Anterior cingulate cortex (tissue), 58 donors: ENCODE data around the gene SYTL3.
A peak's percentile ranks its signal among the peaks of the same experiment; 100 is the strongest.
"Not testable (repeated sequence)": the region's sequence is repeated elsewhere in the genome, so short reads cannot be mapped to it uniquely, and the experiment has no call there.

ENCODE experiments used
- DNase-seq, 58 donors: peaks; one replicate each; lab custom pipeline; 2025; lab: John Stamatoyannopoulos, UW

Gene SYTL3

DNA sequence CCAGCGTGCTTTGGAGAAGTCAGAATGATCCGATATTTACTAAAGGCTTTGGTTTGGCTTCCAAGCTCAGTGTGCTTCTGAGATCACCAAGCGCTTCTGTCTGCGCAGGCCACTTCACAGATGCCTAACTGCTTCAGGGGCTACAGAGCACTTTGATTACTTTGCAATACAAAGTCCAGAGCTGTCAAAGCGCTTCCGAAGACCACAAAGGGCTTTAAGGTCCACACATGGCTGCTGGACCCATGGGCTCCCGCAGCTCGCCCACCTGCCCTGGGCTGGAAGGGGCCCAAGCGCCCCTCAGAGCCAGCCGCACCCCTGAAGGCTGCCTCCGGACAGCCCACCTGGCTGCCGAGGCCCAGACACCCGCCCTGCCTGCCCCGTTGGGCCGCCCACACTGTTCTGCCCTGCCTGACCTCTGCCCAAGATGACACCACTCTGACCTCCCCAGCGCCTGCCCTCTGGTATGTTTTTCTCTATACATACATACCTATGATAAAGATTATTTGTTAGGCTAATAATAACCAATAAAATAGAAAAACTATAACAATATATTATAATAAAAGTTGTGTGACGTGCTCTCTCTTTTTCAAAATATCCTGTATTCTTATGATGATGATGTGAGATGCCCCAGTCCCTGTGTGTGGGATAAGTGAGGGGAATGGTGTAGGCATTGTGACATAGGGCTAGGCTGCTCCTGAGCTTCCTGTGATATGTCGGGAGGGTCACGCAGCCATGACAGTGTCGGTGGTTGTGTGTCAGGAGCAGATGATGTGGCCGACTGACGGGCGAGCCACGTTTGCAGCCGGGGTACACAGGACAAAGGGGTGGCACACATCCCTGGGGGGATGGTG, 27.9 kb upstream of the SYTL3 start:
- DNase-seq = no peak

DNA sequence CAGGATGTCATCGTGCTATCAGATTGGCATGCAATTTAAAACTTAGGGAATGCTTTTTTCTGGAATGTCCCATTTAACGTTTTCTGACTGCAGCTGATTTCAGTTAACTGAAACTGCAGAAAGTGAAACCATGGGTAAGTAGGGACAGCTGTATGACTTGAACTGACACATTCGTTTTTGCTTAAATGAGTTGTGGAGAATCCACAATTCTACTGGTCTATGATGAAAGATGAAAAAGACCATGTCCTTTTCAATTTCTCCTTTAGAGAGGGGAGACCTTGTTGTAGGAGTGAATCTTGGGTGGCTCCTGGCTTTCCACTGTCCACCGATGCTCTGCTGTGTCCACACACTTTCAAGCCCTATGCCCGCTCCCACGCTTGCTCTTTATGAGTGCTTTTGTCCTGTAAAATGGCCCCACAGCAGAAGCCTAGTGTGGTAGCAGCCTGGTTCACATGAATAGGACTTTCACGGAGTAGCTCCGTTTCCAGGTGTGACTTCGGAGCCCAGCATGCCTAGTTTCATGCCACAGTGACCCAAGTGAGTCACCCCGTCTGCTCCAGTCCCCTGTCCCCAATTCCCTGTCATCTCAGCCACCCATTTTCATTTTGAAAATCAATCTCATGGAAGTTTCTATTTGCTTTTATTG, 27.2 kb upstream of the SYTL3 start:
- no peak for DNase-seq

DNA sequence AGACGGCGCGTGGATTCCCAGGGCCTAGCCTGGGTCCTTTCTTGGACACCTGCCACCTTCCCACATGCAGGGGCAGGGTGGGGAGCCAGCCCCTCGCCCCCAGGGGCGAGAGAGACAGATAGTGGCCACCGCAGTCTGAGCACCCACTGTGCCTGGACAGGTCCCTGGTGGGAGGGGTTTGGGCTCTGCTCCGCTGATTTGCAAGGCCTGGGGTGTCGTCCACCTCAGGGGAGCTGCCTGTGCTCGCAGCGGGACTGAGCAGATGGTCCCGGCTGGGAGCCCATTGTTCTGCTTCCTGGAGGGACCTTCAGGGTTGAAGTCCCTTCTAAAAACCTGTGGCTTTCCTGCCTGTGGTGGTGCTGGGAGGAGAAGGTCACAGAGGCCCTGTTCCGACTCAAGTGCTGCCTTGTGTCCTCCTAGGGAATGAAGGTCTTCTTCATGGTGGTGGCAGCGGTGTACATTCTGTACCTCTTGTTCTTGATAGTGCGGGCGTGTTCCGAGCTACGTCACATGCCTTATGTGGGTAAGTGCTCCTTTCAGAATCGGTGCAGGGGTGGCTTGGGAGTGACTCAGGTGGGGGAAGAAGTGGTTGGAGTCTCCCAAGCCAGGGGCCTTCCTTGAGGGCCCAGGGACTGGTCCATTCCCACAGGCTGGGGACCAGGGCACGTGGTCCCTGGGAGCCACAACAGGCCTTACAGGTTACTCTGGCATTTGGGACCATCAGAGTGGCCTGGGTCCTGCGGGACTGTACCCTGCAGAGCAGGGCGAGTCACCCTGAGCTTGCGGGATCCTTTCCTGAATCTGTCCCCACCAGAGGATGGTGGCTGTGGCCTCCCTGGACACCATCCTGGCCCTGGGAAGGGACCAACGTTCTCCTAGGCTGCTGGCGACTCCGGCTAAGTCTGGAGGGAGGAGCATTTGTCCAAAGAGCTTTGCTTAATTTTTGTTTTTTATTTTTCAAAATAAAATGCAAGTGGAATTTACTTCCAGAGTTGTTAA, 24.9 kb upstream of the SYTL3 start:
- DNase-seq = peak in 1 of 58 donors; percentile 29

DNA sequence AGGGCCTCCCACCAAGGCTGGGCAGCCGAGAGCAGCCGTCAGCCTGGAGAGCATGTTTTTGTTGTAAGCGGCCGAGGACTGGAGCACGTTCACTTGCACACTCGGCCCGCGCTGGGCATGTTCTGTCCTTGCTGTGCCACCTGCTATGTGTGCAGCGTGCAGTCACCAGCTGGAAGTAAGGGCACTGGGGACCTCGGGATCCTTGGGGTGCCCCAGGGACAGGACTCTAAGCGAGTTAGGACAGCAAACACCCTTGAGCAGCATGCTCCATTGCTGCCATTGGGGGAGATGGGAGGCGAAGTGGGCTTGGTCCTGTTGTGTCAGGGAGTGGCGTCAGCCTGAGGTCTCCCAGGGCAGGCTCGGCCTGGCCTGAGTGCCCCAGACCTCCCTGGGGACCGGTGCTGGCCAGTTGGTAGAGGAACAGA, 24.0 kb upstream of the SYTL3 start:
- DNase-seq = no peak

DNA sequence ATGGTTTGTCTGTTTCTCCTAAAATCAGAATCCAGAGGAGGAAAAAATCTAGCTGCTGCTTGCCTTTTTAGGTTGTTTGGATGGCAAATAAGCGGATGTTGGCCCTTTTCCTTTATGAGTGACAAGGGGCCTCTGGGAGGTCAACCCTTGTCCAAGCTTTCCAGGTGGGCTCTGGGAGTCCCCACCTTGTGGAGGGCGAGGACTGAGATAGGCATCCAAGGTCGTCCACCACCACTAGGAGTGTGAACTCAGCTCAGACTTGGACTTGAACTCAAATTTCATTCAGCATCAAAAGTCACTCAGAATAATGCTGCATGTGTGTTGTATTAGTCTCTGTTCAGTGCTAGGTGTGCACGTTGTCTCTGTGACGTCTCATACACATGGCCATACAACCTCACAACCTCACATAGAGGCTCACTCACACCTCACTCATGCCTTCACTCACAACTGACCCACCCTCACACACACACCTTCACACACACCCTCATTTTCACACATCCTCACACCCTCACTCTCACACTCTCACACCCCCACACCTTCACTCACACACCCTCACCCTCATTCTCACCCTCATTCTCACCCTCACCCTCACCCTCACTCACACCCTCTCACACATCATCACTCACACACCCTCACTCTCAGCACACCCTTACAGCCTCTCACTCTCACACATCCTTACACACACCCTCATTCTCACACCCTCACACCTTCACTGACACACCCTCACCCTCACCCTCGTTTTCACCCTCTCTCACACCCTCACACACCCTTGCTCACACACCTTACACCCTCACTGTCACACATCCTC, 23.3 kb upstream of the SYTL3 start:
- no peak for DNase-seq

DNA sequence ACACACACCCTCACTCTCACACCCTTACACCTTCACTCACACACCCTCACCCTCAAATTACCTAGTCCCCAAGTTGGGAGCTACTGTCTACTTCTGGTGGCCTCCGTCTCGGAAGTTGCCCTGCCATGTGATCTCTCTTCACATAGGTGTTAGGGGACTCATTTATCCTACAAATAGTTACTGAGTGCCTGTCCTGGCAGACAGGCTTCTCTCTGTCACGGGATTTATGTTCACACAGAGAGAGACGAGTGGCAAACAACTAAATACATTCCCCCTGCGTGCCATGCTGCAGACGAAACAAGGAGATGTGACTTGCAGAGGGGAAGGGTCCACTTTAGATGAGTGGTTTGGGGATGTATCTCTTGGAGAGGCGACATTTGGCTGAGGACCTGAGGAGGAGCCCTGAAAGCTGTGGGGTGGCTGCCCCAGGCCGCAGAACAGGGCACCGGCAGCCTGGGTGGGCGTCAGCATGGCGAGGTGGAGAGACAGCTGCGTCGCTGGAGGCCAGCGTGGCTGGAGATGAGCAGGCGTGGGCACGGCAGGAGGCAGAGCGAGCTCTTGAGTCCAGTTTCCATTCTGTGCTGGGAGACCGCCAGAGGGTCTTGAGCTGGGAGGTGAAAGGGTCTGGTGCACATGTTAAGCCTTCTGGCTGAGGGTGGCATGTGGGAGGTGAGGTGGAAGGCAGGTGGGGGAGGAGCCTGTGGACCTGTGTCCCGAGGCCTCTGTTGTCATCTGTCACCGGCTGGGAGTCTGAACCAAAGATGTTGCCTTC, 22.5 kb upstream of the SYTL3 start:
- no peak for DNase-seq

DNA sequence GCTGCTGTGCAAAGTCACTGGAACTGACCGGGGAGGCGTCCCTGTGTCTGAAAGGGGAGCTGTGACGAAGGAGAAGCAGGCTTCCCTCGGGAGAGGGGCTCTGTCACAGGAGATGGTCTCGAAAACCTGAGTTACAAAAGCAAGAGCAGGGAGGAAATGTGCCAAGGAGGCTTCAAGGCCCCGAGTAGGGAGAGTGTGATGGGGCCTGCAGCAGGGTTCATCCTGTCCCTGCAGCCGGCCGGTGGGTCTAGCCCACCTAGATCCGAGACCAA, 22.0 kb upstream of the SYTL3 start:
- no peak for DNase-seq

DNA sequence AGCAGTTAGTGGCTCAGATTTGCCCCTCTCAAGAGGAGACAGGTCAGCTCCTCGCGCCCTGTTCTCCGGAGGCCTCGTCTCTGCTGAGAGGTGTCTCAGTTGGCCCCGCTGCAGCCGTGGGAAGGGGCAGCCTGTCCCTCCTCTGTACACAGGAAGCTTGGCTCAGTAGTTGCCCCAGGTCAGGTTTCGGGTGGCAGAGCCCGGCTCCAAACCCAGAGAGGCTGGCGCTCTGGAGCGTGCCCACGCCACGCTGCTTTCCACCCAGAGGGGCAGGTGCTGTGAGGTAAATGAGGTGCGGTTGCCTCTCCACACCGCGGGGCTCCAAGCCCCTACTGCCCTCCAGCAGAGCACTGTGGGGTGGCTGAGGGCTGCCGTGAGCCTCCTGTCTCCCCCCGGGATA, 21.3 kb upstream of the SYTL3 start:
- no peak for DNase-seq

DNA sequence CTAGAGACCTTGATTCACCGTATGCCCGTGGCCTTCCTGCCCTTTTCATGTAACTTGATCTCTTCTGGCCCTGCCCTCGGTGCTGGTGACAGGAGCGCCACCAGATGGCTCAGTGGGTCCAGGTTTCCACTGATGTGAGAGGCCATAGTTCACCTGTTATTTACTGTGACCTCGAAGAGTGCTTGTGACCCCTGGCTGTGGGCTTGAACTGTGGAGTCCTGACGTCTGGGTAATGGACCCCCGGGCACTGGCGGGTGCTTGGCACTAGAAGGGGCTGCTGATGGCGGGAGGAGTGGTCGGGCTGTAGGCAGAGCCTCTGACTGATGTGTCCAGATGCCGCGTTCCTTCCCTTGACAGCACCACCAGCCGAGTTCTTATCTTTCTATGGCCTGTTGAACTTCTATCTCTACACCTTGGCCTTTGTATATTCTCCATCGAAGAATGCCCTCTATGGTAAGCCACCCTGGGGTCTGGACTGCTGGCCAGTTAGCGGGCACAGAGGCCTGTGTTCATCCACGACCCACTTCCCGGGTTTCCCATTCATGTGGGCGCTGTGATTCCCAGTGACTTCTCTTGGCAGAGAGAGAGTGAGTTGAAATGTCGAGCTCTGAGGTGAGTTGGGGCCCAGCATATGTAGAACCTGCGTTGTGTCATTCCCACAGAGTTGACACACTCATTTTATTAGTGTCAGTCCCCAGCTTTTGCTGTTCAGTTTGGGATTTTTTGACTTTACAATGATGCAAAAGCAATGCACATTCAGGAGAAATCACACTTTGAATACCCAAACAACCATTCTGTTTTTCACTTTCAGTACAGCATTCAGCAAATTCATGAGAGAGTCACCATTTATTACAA, 20.3 kb upstream of the SYTL3 start:
- no peak for DNase-seq

DNA sequence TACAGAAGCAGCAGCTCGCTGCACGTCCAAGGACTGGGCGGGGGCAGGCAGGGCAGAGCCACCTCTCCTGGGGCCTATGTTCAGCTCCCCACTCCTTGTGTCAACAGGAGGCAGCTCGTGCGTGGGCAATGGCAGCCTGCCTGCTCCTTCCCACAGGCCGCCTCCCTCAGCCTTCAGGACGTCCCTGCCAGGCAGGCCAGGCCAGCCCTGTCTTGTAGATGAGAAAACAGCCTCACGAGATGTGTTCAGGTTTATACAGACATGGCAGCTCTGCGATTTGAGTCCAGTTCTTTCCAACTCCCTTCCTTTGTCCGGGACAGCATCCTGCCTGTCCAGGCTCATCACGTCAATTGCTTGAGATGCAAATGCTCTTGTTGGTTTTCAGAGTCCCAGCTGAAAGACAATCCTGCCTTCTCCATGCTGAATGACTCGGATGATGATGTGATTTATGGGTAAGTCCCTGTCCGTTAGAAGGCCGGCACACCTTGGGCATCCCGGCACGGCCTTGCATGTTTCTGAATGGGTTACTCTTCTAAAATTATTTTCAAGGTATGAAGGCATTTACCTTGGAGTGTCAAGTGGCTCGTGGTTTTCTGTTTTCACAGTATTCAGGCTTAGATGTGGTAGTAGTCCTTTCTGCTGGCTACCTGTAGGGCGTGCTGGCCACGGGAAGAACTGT, 18.8 kb upstream of the SYTL3 start:
- no peak for DNase-seq

DNA sequence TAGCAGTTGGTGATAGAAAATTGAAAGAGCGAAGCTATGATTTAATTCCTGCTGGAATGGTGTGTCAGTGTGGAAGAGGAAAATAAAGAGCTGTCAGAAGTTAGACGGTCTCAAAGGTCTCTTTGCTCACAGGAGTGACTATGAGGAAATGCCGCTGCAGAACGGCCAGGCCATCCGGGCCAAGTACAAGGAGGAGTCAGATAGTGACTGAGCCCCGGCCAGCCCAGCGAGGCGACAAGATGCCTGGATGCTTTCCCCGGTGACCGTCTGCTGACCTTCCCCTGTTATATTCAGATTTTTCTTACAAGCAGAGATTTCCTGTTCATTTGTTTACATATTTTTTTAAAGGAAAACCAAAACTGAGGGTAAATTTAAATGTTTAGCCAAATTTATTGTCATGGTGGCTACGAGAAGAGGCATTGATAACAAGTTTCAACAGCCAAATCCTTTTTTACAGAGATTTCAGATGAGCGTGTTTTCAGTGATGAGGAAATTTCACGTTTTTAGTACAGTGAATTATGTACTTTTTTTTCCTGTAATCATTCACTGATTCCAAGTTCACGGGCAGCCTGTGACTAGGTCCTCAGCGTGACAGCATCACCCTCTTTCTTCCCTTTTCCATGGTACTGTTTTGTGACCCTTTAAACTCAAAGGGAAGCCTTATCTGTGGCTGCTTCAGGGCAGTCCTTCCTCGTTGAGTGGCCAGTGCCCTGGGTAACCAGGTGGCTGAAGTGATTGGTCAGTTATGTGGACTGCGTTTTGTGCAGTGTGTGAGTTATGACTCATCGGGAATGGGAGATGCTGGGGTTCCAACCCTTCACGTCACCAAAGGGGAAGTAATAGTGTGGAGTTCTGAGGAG, 17.9 kb upstream of the SYTL3 start:
- DNase-seq = no peak

DNA sequence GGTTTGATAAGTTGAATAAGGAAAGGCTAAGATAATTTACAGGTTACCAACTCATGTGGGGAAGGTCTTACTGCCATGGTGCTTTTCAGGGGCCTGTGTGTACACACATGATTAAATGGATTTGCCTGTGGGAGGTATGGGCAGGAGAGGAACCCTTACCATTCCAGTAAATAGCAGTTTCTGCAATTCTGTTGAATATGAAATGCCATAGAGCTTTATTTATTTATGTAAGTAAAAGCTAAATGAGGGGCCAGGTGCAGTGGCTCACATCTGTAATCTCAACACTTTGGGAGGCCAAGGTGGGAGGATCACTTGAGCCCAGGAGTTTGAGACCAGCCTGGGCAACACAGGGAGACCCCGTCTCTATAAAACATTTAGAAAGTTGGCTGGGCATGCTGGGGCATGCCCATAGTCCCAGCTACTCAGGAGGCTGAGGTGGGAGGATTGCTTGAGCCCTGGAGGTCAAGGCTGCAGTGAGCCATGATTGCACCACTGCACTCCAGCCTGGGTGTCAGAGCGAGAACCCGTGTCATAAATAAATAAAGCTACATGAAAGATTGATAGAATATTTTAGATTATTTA, 17.2 kb upstream of the SYTL3 start:
- DNase-seq = not testable (repeated sequence)

DNA sequence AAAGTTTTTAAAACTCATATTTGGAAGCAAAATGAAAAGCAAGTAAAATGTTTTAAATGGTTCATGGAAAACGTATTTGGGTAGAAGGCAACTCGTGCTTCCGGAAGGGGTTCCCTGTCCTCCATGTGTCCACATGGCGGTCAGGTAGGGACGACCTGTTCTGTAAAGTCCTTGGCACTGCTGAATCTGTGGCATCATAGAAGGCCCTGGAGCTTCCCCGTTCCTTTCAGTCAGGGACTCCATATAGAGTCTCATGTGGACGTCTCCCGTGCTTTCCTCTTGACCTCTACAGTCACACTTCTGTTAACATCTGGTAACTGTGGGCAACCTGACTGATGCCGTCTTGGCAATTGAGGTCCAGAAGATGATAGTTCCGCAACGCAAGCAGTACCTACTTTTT, 16.7 kb upstream of the SYTL3 start:
- no peak for DNase-seq

DNA sequence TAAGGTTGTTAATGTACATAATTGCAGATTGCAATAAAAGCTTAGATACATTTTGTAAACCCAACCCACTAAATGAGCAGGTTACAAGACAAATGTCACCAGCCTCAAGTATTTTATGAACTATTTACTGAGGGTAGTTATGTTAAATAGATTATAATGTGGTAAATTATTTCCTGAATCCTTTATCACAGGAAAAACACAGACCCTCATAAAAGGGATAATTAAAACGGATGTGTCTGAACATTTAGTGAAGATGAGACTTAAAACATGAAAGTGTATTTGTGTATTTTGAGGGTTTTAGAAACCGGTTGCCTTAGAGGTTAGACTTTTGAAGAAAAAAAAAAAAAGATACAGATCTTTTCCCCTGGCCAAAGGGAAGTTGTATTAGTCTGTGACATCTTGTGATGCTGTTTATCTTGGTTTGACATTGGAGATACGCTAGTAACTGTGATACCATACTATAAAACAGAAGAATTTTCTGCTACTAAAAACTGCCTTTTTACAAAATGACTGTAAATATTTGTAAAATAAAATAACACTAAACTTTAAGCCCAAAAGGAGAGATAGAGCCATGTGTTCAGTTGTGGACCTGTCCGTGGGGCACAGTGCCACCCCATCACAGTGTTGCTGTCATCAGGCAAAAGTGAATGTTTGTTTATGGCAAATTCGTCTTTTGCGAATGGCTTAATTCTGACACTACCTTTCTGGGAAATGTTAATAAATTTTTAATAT, 15.0 kb upstream of the SYTL3 start:
- DNase-seq = no peak

DNA sequence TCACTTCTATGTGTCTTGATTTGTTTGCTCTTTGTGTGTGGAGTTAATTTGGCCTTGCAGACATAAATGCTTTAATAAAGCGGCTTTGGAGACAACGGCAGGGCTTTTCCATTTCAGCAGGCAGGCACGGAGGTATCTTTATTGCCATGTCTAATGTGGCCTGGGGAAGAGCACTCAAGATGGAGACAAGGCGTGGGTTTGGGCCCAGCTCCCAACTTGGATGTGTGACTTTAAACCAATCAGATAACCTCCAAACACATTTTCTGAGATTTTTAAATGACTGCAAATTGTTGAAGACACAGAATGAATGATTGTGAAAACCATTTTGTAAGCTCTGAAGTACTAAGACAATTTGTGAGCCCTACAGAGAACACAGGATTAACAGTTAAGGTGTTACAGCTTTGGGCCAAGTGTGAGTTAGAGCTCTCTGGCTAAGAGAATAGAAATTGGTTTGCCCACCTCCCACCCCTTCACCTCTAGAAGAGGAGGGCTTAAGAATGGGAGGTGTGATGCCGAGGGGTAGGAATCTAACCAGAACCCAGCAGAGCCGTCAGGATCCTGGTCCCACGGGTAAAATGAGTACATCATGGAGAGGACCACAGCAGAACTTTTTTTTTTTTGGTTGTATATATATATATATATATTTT, 14.3 kb upstream of the SYTL3 start:
- no peak for DNase-seq
